Measurements from ENCODE around the gene EPRS1.

The EPRS1 gene

GRCh38 chr1:220012259-220012658 lies 34.0 kb downstream of the EPRS1 start:
- no peak for TF ChIP-seq CTCF (IDR thresholded peaks at IDR 0.05; ENCODE audit: insufficient read depth, low read length)
- TF ChIP-seq POLR2AphosphoS5 (IDR thresholded peaks at IDR 0.05; ENCODE audit: low read depth): no peak
- TF ChIP-seq GABPA (IDR thresholded peaks at IDR 0.05; ENCODE audit: low read depth): no peak
- no peak for TF ChIP-seq SPI1 (IDR thresholded peaks at IDR 0.05; ENCODE audit: borderline replicate concordance, low read depth)
- DNase-seq (ENCODE audit: low read depth in 1 of 2, low spot score in 1 of 2): no peak
- Histone ChIP-seq H3K4me3 (replicated peaks; ENCODE audit: insufficient read depth, low read length) (no peak overlapping the region), H3K27me3 (ENCODE audit: insufficient read depth, poor library complexity, severe bottlenecking) (no peaks in the 10 kb centered on the region), H3K27ac (replicated peaks) (no peak overlapping the region)

GRCh38 chr1:220011620-220012019 lies 34.7 kb downstream of the EPRS1 start:
- no peak overlapping the region for H3K27ac ChIP-seq (replicated peaks)
- TF ChIP-seq POLR2AphosphoS5 (IDR thresholded peaks at IDR 0.05; ENCODE audit: low read depth) (no peak), REST (IDR thresholded peaks at IDR 0.05; ENCODE audit: insufficient replicate concordance, low read depth) (no peak), GABPA (IDR thresholded peaks at IDR 0.05; ENCODE audit: low read depth) (no peak)
- H3K4me3 ChIP-seq (replicated peaks; ENCODE audit: insufficient read depth, low read length): no peak overlapping the region
- no peak for DNase-seq (ENCODE audit: low read depth in 1 of 2, low spot score in 1 of 2)
- H3K27me3 ChIP-seq (ENCODE audit: insufficient read depth, poor library complexity, severe bottlenecking): no peaks in the 10 kb centered on the region

- no peak for DNase-seq (ENCODE audit: low read depth in 1 of 2, low spot score in 1 of 2)
- no peak for TF ChIP-seq POLR2AphosphoS5 (IDR thresholded peaks at IDR 0.05; ENCODE audit: low read depth)
- no peak for TF ChIP-seq CTCF (IDR thresholded peaks at IDR 0.05; ENCODE audit: insufficient read depth, low read length)
- no peak for TF ChIP-seq SPI1 (IDR thresholded peaks at IDR 0.05; ENCODE audit: borderline replicate concordance, low read depth)
- H3K27me3 ChIP-seq (ENCODE audit: insufficient read depth, poor library complexity, severe bottlenecking): no peaks in the 10 kb centered on the region
- H3K4me3 ChIP-seq (replicated peaks; ENCODE audit: insufficient read depth, low read length): no peak overlapping the region
- H3K27ac ChIP-seq (replicated peaks): no peak overlapping the region
Measured at GRCh38 chr1:220007438-220007837, 38.9 kb downstream of the EPRS1 start.

GRCh38 chr1:220005489-220005888 lies 40.8 kb downstream of the EPRS1 start:
- TF ChIP-seq POLR2AphosphoS5 (IDR thresholded peaks at IDR 0.05; ENCODE audit: low read depth): no peak

GRCh38 chr1:220003610-220004299 lies 42.5 kb downstream of the EPRS1 start:
- Histone ChIP-seq H3K27ac (replicated peaks) (no peak overlapping the region), H3K4me3 (replicated peaks; ENCODE audit: insufficient read depth, low read length) (no peak overlapping the region), H3K27me3 (ENCODE audit: insufficient read depth, poor library complexity, severe bottlenecking) (no peaks in the 10 kb centered on the region)
- no peak for TF ChIP-seq CTCF (IDR thresholded peaks at IDR 0.05; ENCODE audit: insufficient read depth, low read length)
- TF ChIP-seq SPI1 (IDR thresholded peaks at IDR 0.05; ENCODE audit: borderline replicate concordance, low read depth): no peak
- no peak for TF ChIP-seq POLR2AphosphoS5 (IDR thresholded peaks at IDR 0.05; ENCODE audit: low read depth)
- TF ChIP-seq GABPA (IDR thresholded peaks at IDR 0.05; ENCODE audit: low read depth): no peak
- no peak for TF ChIP-seq REST (IDR thresholded peaks at IDR 0.05; ENCODE audit: insufficient replicate concordance, low read depth)
- DNase-seq (ENCODE audit: low read depth in 1 of 2, low spot score in 1 of 2): no peak

More at GRCh38 chr1:220005489-220005888, 40.8 kb downstream of the EPRS1 start:
- Histone ChIP-seq H3K4me3 (replicated peaks; ENCODE audit: insufficient read depth, low read length) (no peak overlapping the region), H3K27ac (replicated peaks) (no peak overlapping the region), H3K27me3 (ENCODE audit: insufficient read depth, poor library complexity, severe bottlenecking) (no peaks in the 10 kb centered on the region)
- DNase-seq (ENCODE audit: low read depth in 1 of 2, low spot score in 1 of 2): no peak

Measured in HL-60 (cell line).